Measurements from ENCODE around the gene RNF40.

GRCh38 chr16:30723725-30724355 is 38.3 kb upstream of the RNF40 start:
- TF ChIP-seq CTCF (IDR thresholded peaks at IDR 0.05 in 2 of 3, conservative IDR thresholded peaks at IDR 0.05 in 1 of 3; ENCODE audit: borderline replicate concordance in 1 of 3, insufficient read depth in 1 of 3, low read depth in 2 of 3, low read length in 2 of 3) (no peak), POLR2AphosphoS5 (IDR thresholded peaks at IDR 0.05; ENCODE audit: low read depth, low read length) (no peak), EZH2 (IDR thresholded peaks at IDR 0.05) (no peak), POLR2A (IDR thresholded peaks at IDR 0.05; ENCODE audit: borderline replicate concordance, extremely low read depth, insufficient read depth, insufficient read length) (no peak), YY1 (IDR thresholded peaks at IDR 0.05; ENCODE audit: extremely low read depth, insufficient replicate concordance, low read depth, low read length) (no peak)
